Epithelial cell of esophagus (primary cell): ENCODE results near the gene PTPN6.

Experiments
- DNase-seq: peaks from one replicate; pipeline ENCODE4 v3.0.0; 2010; ENCODE audit warnings: low read depth
- H3K4me3 ChIP-seq: 2 replicates; pipeline ENCODE4 v1.5.1; 2011; ENCODE audit warnings: mild to moderate bottlenecking, low read length, control low read depth
- TF ChIP-seq, protein P1 (sequence below): IDR thresholded peaks from 2 replicates; pipeline ENCODE4 v1.5.1; 2011; ENCODE audit warnings: low read depth, mild to moderate bottlenecking, low read length, control low read depth, inconsistent platforms; ENCODE audit not compliant: insufficient read depth; ENCODE audit errors: missing control alignments

PTPN6 gene

DNA sequence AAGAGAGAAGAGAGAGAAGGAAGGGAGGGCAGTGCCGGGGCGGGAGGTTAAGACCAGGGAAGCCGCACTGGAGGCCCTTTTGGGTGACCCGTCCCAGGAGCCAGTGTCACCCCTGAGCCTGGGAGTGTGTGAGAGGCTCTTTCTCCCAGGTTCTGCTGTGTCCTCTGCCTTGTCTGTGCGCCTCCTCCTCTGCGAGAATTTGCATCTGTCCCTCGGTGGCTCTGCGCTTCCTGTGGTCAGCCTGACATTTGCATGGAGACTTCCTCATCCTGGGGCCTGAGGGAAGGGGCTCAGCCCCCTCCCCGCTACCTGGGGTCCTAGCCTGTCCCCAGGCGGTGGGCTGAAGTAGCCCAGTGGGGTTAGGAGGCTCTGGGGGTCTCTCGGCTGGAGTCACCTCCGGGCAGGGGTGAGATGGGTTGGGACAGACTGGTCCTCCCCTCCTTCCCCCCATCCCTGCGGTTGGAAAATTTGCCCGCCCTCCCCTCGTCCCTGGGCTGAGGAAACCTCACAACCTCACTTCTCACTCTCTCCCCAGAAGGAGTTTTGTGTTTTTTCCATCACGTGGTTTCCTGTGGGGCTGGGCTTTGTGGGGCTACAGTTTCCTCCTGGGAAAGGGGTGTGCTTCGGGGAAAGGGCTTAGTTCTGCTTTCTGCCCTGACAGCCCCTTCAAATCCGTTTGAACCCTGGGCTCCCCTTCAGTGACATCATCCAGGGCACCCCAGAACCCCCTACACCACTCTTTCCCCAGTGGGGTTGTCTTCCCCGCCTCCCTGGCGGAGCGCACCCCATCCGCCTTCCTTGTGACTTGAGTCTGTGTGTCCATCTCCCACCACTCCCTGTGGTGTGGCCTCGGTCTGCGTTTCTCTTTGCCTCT lies 2.5 kb downstream of the PTPN6 start:
- no peak for DNase-seq
- TF ChIP-seq, protein P1, sequence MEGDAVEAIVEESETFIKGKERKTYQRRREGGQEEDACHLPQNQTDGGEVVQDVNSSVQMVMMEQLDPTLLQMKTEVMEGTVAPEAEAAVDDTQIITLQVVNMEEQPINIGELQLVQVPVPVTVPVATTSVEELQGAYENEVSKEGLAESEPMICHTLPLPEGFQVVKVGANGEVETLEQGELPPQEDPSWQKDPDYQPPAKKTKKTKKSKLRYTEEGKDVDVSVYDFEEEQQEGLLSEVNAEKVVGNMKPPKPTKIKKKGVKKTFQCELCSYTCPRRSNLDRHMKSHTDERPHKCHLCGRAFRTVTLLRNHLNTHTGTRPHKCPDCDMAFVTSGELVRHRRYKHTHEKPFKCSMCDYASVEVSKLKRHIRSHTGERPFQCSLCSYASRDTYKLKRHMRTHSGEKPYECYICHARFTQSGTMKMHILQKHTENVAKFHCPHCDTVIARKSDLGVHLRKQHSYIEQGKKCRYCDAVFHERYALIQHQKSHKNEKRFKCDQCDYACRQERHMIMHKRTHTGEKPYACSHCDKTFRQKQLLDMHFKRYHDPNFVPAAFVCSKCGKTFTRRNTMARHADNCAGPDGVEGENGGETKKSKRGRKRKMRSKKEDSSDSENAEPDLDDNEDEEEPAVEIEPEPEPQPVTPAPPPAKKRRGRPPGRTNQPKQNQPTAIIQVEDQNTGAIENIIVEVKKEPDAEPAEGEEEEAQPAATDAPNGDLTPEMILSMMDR, result no peak
- H3K4me3 ChIP-seq, result no peak overlapping the region

DNA sequence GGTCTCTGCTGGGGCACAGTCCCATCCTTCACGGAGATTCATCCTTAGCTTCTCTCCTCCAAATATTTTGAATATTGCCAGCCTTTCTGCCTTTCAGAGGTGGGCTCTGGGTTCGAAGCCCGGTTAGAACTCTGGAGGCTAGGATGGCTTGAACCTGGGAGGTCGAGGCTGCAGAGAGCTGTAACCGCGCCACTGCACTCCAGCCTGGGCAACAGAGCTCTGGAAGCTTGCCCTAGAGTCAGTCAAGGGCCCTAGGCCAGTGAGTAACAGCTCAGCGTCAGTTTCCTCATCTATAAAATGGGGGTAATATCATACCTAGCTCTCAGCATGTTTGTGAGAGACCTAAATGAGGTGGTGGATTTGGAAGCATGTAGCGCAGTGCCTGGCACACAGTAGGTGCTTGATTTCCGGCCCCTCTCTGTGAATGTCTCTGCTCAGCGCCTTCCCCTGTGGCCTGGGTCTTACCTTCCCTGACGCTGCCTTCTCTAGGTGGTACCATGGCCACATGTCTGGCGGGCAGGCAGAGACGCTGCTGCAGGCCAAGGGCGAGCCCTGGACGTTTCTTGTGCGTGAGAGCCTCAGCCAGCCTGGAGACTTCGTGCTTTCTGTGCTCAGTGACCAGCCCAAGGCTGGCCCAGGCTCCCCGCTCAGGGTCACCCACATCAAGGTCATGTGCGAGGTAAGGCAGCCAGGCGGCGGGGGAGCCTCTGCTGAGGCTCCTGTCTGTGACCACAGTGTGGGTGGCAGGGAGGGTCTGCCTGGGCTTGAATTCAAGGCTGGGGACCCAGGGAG lies 3.4 kb downstream of the PTPN6 start:
- no peak overlapping the region for H3K4me3 ChIP-seq
- DNase-seq, result no peak
- TF ChIP-seq, protein P1, result no peak

DNA sequence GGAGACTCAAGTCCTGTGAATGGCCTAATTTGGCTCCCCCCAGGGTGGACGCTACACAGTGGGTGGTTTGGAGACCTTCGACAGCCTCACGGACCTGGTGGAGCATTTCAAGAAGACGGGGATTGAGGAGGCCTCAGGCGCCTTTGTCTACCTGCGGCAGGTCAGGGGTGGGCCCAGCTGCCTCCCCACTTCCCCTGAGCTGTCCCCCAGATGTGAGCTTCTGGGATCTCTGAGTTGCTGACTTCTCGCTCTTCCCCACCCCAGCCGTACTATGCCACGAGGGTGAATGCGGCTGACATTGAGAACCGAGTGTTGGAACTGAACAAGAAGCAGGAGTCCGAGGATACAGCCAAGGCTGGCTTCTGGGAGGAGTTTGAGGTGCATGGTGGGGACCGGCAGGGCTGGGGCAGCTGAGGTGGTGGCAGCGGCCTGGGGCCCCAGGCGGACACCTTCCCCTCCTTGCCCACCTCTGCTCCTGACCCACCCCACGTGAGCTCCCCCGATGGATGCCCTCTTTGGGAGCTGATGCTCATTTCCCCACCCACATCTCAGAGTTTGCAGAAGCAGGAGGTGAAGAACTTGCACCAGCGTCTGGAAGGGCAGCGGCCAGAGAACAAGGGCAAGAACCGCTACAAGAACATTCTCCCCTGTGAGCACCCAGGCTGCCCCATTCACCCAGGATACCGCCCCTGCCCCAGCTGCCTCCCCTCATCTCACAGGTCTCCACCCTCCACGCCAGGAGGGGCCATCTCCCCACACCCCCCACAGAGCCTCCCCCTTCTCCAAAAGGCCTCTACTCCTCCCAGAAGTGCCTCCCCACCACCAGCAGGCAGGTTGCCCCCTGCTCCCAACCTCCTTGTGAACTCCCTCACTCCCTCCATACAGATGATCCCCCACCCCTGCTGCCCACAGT lies 4.2 kb downstream of the PTPN6 start:
- H3K4me3 ChIP-seq, result no peak overlapping the region
- TF ChIP-seq, protein P1, result no peak
- DNase-seq, result no peak

DNA sequence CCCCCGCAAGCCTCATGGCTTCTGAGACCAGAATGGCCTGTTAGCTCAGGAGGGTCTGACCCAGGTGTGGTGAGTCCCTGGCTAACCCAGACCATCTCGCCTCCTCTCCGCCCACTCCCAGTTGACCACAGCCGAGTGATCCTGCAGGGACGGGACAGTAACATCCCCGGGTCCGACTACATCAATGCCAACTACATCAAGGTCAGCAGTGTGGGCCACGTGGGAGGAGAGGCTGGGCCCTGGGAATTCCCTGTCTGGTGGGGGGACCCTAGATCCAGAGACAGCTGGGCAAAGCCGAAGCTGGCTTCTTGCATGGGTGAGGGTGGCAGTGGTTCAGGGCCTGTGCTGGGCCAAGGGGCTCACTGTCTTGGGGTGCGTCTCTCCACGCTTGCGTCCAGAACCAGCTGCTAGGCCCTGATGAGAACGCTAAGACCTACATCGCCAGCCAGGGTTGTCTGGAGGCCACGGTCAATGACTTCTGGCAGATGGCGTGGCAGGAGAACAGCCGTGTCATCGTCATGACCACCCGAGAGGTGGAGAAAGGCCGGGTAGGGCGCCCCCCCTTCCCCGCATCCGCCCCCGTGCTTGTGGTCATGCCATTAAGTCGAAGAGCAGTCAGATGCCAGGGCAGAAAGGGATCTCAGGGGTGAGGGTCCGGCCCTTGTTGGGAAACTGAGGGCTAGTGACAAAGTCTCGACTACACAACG lies 5.0 kb downstream of the PTPN6 start:
- no peak overlapping the region for H3K4me3 ChIP-seq
- TF ChIP-seq, protein P1, result no peak
- no peak for DNase-seq

DNA sequence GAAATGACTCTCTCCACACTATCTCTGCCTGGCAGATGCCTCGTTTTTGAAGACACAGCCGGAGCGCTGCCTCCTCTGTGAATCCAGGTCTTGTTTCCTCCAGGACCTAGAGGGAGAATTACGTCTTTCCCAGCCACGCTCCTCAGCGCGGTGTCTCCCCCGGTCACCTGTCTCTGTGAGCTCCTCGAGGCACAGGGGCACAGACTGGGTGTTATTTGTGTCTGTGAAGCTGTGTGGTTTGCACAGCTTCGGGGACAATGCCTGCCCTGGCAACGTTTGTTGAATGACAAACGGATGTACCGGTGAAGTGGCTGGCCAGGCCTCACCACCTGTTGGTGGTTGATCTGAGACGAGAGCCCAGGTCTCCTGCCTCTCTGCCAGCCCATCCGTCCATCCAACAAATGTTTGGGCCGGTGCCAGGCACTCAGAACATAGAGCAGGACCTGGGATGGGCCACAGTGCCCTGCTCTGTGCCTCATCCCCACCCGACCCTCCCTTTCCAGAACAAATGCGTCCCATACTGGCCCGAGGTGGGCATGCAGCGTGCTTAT lies 6.1 kb downstream of the PTPN6 start:
- TF ChIP-seq, protein P1, result no peak
- H3K4me3 ChIP-seq, result no peak overlapping the region
- no peak for DNase-seq
